ENCODE measurements around the gene RAB34.

- TF ChIP-seq POLR2A (IDR thresholded peaks at IDR 0.05; ENCODE audit: low read depth, low read length) (no peak), POLR2AphosphoS5 (IDR thresholded peaks at IDR 0.05; ENCODE audit: low read depth, low read length) (no peak)
Observed at GRCh38 chr17:28705074-28705659, 12.5 kb downstream of the RAB34 start.
